GM12892 (cell line): ENCODE data around the gene HOXD3.

Source experiments
- POLR2A ChIP-seq: IDR thresholded peaks from 2 replicates; pipeline ENCODE4 v1.6.1; 2011; ENCODE audit warnings: low read depth, low read length, control low read depth
- POLR2AphosphoS5 ChIP-seq: IDR thresholded peaks from 2 replicates; pipeline ENCODE4 v1.6.1; 2011; ENCODE audit warnings: low read depth, low read length, control low read depth
- TAF1 ChIP-seq: IDR thresholded peaks from 2 replicates; pipeline ENCODE4 v1.6.1; 2011; ENCODE audit warnings: low read depth, mild to moderate bottlenecking, control low read depth, low read length, borderline replicate concordance

GRCh38 chr2:176213406-176213805, 56.3 kb downstream of the HOXD3 start:
- TF ChIP-seq POLR2AphosphoS5: no peak
- TF ChIP-seq TAF1: no peak
- TF ChIP-seq POLR2A: no peak
